Thyroid gland (tissue), 4 donors: ENCODE results near the gene FNIP1.

Experiments used
- CTCF ChIP-seq, 6 experiments: fragments of 200-600 bp in 3 of 6; fragments of 450-650 bp in 3 of 6; sonication (generic) in 3 of 6; IDR thresholded peaks; one replicate each; pipeline ENCODE4 v1.5.1; 2016 to 2019; ENCODE audit warnings: antibody characterized with exemption in 6 of 6, mild to moderate bottlenecking in 2 of 6, inconsistent platforms in 1 of 6, moderate library complexity in 1 of 6
- POLR2A ChIP-seq, 2 donors: fragments of 450-650 bp; IDR thresholded peaks; one replicate each; pipeline ENCODE4 v1.6.1; 2017; ENCODE audit warnings: antibody characterized with exemption in 2 of 2, mild to moderate bottlenecking in 2 of 2, moderate library complexity in 1 of 2

GRCh38 chr5:131754363-131754762, 42.5 kb downstream of the FNIP1 start:
- TF ChIP-seq CTCF (IDR thresholded peaks at IDR 0.05): no peak
- no peak for TF ChIP-seq POLR2A (IDR thresholded peaks at IDR 0.05)
